ENCODE measurements around the gene MYH9.
"Not testable (repeated sequence)": the region's sequence is repeated elsewhere in the genome, so short reads cannot be mapped to it uniquely, and the experiment has no call there.

MYH9 gene

DNA sequence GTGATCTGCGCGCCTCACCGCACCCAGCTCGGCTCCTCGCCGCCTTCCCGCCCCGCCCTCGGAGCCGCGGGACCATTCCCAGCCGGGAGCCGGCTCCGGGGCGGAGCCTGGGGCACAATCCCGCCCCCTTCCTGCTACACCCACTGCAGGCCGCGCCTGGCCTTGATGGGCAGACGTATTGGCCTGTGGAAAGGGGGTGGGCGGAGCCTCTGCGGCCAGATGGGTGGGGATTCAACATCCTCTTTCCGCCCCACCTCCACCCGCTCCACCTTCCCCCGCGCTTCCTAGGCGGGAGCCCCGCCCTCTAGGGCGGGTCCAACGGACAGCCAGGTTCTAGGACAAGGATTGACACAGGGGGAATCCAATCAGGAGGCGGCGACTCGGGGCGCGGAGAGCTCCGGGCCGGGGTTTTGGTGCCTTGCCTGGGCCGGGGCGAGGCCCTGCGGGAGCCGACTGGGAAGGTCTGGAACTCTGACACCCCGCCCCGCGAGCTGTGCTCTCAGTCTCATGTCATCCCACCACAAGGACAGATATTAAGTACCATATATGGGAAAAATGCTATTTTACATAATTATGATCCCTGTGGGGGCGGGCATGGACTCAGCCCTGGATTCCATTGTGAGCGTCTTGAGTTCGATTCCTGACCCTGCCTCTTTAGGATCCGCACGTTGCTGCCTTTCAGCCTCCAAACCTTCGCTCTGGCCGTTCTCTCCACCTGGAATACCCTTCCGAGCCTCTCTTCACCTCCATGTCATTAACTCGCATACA lies at the start of gene MYH9:
MYH9 (minus strand) TSS at position 9 of the 768 bp plus-strand sequence. CDS start 38,731 bp downstream, outside the sequence.
- peak; percentile 98 for DNase-seq

DNA sequence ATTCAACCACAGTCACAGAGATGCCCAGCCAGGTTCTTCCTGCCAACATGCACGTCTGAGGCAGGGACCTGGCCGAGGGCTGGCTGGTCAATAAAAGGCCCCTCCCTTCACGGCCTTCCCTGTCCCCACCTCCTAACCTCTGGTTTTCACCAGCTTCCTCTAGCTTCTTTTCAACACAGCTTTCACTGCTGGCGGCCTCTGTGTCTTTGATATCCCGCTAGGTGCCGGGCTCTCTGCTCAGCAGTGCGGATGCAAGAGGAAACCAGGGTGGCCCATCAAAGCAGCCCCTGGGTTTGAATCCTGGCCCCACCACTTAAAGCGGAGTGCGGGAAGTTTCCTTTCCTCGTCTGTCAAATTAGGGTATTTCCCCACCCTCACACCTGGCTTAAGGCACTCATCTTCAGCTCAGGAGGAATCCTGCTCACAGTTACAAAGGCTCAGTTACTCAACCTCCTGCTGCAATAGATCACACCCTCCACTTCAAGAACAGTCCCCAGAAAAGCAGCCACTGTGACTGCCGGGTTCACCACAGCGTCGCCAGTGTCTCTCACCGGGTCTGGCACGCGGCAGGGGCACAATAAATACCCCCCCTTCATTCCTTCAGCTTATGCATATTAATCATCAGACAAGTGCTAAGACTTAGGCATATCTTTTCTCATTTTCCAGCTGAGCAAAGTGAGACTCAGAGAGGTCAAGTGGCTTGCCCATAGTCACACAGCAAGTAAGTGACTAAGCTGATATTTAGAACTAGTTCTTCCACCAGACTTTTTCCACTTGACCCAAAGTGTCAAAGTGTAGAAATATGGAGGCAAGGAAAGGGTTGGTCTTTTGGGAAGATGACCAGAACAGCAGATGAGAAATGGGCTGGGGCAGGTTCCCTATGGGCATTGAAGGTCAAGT lies 48.0 kb upstream of the MYH9 start:
- DNase-seq, result no peak

DNA sequence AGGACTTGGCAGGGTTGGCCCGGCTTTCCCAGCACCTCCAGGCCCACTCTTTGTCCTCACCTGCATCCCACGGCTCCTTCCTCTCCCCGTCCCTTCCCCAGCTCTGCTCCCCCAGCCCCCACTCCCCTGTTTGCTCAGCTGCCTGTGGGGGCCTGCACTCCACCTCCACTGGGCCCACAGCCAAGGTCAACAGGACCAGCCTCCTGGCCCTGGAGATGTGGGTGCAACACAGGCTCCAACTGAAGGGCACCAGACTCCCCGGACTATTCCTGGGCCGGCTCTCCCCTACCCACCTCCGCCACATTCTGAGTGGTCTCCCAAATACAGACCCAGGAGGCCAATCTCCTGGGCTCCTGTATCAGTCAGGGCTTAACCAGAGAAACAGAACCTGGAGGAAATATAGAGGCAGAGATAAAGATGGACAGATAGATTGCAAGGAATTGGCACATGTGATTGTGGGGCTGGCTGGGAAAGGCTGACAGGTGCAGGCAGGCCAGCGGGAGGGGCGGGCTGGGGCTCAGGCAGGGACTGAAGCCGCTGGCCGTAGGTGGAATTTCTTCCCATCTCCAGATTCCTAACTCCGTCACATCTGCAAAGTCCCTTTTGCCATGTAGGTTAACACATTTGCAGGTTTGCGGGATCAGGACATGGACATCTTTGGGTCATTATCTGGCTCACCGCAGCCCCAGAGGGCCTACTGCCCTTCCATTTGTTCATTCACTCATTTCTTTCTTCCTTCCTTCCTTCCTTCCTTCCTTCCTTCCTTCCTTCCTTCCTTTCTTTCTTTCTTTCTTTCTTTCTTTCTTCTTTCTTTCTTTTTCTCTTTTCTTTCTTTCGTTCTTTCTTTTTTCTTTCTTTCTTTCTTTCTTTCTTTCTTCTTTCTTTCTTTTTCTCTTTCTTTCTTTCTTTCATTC lies 45.8 kb upstream of the MYH9 start:
- no peak for DNase-seq

DNA sequence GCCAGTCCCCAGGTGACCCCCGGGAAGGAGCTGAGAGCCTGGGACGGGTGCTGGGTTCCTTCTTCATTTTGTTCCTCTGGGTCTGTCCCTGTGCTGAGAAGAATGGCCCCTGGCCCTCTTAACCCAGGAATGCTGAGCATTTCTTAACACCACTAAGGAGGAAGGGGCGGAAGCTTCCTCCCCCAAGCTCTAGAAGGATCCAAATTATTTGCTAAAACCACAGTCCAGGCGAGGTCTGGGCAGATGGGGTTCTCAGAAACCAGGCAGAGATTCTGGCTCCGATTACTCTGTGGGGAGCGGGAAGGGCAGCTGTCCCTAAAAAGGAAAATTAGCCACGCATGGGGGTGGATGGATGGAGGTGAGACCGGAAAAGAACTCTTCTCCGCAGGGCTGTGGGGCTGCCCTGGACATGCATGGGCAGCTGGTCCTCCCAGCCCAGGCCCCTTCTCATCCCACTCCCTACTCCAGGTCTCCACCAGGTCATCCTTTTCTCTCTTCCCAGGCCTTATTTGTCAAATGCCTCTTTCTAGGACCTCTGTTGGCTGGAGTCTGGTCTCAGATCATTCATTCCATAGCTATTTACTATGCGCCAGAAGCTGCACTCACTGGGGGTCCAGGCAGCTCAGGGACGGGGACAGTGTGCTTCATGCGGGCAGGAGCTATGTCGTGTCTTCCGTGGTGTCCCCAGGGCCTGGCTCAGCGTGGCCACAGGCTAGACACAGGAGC lies 45.0 kb upstream of the MYH9 start:
- no peak for DNase-seq

DNA sequence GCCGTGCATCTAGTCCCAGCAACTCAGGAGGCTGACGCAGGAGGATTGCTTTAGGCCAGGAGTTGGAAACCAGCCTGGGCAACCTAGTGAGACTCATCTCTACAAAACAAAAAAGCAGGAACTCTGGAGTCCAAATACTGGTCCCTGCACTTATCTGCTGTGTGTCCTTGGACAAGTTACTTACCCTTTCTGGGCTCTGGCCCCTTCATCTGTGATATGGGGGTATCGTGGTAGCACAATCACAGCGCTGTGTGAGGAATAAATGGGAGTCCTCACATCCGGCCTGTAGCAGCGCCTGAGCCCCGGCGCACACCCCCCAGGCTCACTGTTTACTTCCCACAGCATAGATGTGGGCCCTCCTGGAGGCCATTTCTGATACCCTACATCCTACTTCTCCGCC lies 44.2 kb upstream of the MYH9 start:
- DNase-seq, result no peak

DNA sequence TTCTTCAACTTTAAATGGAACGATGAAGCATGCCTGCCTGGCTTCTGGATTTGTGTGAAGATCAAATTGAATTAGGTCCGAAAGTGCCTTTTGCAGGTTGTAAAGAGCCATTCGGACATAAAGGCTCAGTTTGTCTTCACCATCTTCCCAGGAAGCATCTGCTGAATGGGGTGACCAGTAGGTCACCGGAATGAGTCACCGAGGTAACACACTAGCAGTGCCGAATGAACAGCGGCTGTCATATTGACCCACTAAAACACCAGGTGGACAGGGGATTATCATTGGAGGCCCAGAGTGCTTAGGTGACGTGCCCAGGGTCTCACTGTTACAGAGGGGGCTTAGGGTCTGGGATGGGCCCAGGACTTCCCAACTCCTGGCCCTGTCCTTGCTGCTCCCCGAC lies 43.1 kb upstream of the MYH9 start:
- no peak for DNase-seq

DNA sequence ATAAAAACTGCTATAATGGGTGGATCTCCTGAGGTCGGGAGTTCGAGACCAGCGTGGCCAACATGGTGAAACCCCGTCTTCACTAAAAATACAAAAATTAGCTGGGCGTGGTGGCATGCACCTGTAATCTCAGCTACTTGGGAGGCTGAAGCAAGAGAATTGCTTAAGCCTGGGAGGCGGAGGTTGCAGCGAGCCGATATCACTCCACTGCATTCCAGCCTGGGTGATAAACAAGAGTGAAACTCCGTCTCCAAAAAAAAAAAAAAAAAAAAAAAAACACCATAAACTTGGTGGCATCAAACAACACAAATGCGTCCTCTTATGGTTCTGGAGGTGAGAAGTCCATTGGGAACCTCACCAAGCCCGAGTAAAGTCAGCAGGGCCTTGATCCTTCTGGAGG lies 40.2 kb upstream of the MYH9 start:
- DNase-seq, result not testable (repeated sequence)

DNA sequence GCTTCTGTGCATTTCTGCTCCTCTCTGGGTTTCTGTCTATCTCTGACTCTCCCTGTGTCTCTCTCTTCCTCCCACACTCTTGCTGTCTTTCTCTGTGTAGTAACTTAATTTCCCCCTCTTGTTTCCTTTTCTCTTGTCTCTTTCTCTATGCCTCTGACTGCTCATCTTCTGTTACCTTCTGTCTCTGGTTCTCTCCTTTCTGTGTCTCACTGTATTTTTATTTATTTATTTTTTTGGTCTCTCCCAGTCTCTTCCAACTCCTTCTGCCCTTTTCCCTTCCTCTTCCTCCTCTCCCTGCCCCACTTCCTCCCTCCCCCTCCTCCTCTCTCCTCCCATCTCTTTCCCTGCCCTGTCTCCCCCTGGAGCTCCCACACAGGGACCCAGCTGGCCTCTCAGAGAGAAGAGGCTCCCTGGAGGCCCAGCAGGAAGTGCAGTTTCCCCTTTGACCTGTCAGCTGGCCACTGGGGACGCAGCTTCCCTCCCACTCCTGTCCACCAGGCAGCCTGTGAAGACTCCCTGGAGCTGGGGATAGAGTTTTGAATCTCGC lies 38.3 kb upstream of the MYH9 start:
- DNase-seq, result no peak

DNA sequence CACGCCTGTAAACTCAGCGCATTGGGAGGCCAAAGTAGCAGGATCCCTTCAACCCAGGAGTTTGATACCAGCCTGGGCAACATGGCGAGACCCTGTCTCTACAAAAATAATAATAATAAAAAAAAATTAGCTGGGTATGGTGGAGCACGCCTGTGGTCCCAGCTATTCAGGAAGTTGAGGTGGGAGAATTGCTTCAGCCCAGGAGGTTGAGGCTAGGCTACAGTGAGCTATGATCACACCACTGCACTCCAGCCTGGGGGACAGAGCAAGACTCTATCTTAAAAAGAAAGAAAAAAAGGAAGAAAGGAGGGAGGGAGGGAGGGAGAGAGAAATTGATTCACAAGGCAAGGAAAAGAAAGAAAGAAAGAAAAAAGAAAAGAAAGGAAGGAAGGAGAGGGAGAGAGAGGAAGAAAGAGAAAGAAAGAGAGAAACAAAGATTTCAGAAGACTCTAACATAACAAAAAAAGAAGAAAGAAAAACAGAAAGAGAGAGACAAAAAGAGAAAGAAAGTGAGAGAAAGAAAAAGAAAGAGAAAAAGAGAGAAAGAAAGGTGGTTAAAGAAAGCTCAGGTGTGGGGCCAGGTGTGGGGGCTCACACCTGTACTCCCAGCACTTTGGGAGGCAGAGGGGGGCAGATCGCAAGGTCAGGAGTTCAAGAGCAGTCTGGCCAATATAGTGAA lies 37.3 kb upstream of the MYH9 start:
- no peak for DNase-seq

DNA sequence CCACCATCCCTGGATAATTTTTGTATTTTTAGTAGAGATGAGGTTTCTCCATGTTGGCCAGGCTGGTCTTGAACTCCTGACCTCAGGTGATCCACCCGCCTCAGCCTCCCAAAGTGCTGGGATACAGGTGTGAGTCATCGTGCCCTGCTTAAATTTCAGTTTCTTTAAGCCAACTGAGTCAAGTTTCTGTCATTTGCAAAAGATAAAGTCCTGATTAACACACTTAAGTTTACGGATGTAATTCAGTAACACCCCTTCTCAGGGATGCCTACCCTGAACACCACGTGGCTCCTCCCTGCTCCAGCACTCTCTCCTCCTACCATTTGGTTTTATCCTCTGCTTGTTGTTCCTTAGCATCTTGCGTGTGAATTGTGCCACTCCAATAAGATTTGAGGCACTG lies 36.7 kb upstream of the MYH9 start:
- not testable (repeated sequence) for DNase-seq

DNA sequence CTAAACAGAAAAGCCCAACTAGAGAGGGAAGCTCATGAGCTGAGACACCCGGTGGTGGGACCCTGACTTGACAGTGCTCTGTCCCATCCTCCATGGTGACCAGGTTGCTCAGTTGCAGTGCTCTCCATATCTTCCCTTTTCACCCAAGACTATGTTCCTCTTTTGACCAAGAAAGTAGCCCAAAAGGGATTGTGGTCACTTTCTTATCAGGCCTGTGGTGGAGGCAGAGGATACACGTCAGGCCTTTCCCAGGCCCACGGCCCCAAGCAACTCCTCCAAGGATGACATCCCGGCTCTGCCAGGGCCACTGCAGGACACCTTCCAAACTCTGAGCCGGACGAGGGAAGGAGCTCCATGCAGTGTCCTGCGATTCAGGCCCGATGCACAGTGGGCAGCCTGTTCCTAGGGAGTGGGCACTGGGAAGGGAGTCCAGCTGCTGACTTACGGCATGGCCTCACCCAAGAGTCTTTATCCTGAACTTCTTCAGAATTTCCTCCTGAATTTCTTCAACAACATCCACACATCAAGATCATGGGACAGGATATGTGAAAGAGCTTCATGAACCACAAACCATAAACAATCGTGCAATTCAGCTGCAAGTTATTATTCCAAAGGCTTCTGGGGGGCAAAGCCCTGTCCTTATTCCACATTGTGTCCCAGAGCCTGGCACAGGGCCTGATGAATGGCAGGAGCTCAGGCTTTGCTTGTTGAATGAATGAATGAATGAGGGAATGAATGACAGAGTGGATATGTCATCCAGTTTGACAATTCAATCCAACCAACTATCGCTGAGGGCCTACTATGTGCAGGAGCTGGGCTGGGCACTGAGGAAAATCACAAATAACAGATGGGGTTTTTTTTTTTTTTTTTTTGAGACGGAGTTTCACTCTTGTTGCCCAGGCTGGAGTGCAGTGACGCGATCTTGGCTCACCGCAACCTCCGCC lies 36.0 kb upstream of the MYH9 start:
- DNase-seq, result no peak

DNA sequence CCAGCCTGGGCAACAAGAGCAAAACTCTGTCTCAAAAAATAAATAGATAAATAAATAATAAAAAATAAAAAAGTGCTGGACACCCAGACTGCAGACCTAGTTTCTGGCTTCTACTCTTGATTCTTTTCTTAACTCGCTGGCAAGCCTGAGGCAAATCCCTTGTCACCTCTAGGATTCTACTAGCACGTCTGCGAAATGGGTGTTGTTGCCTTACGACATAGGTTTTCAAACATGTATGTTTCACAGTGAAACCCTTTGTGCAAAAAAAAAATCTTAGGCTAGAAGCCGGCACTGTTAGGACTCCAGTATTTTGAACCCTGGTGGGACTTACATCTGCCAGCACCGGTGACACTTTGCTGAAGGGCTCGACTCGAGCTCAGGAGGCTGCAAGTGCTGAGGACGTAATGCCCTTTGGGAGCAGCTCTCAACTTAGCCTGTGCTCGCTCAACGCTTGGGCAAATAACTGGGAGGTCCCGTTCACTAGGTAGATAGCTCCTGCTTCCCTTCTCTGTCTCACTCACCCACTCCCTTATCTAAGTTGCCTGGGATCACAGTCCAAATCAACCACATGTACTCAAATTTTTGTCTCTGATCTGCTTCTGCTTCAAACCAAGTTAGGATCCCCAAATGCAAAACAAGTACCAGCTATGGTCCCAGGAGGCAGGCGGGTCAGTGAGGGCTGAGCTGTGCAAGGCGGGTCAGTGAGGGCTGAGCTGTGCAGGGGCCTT lies 34.7 kb upstream of the MYH9 start:
- no peak for DNase-seq

DNA sequence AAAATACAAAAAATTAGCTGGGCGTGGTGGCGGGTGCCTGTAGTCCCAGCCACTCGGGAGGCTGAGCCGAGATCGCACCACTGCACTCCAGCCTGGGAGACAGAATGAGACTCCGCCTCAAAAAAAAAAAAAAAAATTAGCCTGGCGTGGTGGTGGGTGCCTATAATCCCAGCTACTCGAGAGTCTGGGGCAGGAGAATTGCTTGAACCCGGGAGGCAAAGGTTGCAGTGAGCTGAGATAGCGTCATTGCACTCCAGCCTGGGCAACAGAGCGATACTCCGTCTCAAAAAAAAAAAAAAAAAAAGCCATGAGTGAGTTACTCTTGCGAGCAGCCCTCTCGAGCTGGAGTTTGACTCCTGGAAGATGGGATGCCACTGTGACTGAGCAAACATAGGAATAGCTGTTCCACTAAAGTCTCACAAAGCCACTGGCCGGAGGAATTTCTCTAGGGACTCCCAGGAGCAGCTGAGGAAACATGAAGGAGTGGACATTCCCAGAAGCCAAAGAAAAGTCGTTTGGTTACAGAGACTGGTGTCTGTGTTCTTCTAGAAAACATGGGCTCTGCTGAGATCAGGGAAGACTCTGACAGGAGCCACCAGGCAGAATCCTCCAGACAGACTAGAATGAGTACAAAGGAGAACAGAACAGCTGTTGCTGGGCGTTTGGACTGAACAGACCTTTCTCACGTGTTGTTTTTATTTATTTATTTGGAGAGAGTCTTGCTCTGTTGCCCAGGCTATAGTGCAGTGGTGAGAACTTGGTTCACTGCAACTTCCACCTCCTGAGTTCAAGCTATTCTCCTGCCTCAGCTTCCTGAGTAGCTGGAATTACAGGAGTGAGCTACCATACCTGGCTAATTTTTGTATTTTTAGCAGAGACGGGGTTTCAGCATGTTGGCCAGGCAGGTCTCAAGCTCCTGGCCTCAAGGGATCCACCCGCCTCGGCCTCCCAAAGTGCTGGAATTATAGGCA lies 32.4 kb upstream of the MYH9 start:
- DNase-seq, result no peak

DNA sequence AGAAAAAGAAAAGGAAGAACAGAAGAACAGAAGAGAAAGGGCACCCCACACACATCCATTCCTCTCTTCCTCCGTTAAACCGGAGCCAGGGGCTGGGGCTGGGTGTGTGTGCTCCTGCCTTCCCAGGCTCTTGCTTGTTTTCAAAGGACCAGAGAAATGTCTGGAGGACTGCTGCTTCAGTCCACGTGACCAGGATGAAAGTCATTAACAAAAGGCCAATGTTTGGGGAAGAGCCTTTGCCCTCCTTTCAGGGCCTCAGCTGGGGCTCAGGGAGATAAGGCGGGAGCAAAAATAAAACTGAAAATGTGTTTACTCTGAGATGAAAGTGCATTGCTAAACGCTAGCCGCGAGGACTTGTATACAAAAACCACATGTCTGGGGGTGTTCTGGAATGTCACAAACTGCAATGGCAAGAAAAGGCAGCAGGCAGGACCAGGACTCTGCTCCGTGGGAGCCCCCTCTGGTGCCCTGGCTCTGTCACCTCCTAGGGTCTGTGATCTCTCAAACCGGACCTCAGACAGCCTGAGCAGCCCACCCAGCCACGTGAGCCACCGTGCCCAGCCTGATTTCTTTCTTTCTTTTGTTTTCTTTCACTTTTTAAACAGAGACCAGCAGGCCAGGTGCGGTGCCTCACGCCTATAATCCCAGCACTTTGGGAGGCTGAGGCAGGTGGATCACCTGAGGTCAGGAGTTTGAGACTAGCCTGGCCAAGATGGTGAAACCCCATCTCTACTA lies 31.6 kb upstream of the MYH9 start:
- no peak for DNase-seq

DNA sequence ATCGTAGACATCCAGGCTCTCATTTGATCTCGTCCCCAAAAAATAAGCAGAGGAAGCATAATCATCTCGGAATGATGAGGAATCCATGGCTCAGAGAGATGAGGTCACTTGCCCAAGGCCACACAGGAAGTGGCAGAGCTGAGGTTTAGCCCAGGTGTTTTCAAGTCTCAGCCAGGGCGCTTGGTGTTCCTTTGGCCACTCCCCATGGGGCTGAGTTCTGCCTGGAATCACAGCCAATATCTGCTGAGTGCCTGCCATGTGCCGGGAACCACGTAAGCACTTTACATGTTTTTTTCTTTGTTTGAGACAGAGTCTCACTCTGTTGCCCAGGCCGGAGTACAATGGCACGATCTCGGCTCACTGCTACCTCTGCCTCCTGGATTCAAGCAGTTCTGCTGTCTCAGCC lies 29.5 kb upstream of the MYH9 start:
- DNase-seq, result no peak

DNA sequence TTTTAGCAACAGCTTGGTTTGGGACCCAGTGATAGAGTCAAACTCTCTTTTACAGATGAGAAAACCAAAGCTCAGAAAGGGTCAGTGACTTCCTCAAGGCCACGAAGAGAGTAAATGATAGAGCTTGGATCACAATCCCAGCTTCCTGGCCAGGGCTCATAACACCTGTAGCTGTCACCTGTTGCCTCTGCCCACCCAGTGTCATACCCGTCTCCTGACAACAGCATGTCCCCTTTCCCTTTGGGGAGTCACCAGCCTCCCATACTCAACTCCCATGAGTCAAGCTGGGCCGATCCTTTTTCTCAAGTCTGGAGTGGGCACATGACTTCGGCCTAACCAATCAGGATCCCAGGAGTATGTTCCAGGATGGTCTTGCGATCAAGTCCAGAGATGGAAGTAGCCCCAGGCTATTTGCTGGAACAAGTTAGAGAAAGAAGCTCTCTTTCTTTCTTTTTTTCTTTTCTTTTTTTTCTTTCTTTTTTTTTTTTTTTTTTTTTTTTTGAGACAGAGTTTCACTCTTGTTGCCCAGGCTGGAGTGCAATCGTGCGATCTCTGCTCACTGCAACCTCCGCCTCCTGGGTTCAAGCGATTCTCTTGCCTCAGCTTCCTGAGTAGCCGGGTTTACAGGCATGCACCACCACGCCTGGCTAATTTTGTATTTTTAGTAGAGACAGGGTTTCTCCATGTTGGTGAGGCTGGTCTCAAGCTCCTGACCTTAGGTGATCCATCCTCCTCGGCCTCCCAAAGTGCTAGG lies 27.8 kb upstream of the MYH9 start:
- no peak for DNase-seq

All from NCI-H526 treated with DMSO at 0.1 percent for 48 hours (cell line).